WERI-Rb-1 (cell line): ENCODE results near the gene OPHN1.

Experiments
- DNase-seq: peaks from one replicate; pipeline ENCODE4 v3.0.0-alpha.2; 2020
- H3K27ac ChIP-seq: fragments of 250-450 bp; sonication (Bioruptor Pico); 2 replicates; pipeline ENCODE4 v1.5.1; 2020; ENCODE audit warnings: mild to moderate bottlenecking, moderate library complexity
- H3K27me3 ChIP-seq: fragments of 250-450 bp; sonication (Bioruptor Pico); 2 replicates; pipeline ENCODE4 v1.5.1; 2021; ENCODE audit warnings: mild to moderate bottlenecking, low read depth, moderate library complexity; ENCODE audit not compliant: insufficient read depth, severe bottlenecking
- H3K36me3 ChIP-seq: fragments of 250-450 bp; sonication (Bioruptor Pico); 2 replicates; pipeline ENCODE4 v1.5.1; 2020; ENCODE audit warnings: mild to moderate bottlenecking, moderate library complexity
- H3K4me3 ChIP-seq: 2 replicates; pipeline ENCODE4 v1.5.1; 2011; ENCODE audit warnings: low read depth, mild to moderate bottlenecking, control low read depth, low read length
- H3K9me3 ChIP-seq: fragments of 250-450 bp; sonication (Bioruptor Pico); 2 replicates; pipeline ENCODE4 v1.5.1; 2021; ENCODE audit warnings: mild to moderate bottlenecking, moderate library complexity; ENCODE audit not compliant: severe bottlenecking
- TF ChIP-seq, protein P1 (sequence below): IDR thresholded peaks from 2 replicates; pipeline ENCODE4 v1.5.1; 2011; ENCODE audit warnings: low read depth, mild to moderate bottlenecking, control low read depth, inconsistent platforms, low read length

The OPHN1 gene

DNA sequence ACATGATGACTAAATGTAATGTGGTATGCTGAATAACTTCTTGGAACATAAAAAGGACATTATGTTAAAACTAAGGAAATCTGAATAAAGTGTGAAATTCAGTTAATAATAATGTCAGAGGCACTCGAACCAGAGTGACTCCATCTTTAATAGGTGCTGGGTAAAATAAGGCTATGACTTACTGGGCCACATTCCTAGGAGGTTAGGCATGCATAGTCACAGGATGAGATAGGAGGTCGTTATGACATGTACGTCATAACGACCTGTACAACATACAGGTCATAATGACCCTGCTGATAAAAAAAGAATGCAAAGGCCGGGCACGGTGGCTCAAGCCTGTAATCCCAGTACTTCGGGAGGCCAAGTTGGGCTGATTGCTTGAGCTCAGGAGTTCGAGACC is 28.9 kb upstream of the OPHN1 start:
- Histone ChIP-seq H3K27me3 (peaks cover 8% of the 10 kb centered on the region), H3K9me3 (no peaks in the 10 kb centered on the region), H3K4me3 (no peak overlapping the region), H3K36me3 (no peaks in the 10 kb centered on the region), H3K27ac (no peak overlapping the region)
- DNase-seq = no peak
- TF ChIP-seq, protein P1, sequence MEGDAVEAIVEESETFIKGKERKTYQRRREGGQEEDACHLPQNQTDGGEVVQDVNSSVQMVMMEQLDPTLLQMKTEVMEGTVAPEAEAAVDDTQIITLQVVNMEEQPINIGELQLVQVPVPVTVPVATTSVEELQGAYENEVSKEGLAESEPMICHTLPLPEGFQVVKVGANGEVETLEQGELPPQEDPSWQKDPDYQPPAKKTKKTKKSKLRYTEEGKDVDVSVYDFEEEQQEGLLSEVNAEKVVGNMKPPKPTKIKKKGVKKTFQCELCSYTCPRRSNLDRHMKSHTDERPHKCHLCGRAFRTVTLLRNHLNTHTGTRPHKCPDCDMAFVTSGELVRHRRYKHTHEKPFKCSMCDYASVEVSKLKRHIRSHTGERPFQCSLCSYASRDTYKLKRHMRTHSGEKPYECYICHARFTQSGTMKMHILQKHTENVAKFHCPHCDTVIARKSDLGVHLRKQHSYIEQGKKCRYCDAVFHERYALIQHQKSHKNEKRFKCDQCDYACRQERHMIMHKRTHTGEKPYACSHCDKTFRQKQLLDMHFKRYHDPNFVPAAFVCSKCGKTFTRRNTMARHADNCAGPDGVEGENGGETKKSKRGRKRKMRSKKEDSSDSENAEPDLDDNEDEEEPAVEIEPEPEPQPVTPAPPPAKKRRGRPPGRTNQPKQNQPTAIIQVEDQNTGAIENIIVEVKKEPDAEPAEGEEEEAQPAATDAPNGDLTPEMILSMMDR = no peak

DNA sequence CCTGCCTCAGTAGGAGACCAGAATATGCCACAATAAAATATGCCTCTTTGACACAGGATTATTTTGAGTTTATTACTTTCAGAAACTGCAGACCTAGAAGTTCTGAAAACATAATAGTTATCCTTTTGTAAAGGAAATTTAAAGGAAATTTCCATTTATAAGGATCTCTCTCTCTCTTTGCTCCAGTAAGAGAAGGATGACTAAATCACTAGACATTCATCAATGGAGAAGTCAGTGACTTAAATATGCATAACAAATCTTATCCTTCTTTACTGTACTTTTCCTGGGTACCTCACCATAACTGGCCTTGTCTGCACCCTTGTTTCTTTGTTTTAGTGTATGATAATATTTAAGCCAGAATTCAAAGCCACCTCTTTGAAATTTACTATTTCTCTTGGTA is 28.3 kb upstream of the OPHN1 start:
- Histone ChIP-seq H3K4me3 (no peak overlapping the region), H3K27ac (no peak overlapping the region), H3K27me3 (peaks cover 8% of the 10 kb centered on the region)

DNA sequence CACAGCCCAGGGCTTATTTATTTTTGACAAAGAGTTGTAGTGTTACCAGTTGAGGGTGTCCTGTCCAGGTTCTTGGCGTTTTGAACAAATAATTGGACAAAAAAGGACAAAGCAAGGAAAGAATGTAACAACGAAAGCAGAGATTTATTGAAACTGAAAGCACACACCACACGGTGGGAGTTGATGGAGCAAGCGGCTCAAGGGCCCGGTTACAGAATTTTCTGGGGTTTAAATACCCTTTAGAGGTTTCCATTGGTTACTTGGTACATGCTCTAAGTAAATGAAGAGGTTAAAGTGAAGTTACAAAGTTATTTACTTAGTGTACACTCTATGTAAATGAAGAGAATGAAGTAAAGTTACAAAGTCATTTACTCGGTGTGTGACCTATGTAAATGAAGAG is 27.8 kb upstream of the OPHN1 start:
- H3K27me3 ChIP-seq = peaks cover 8% of the 10 kb centered on the region
- no peaks in the 10 kb centered on the region for H3K36me3 ChIP-seq
- no peak for DNase-seq
- H3K27ac ChIP-seq = no peak overlapping the region
- TF ChIP-seq, protein P1 = no peak
- H3K4me3 ChIP-seq = no peak overlapping the region
- no peaks in the 10 kb centered on the region for H3K9me3 ChIP-seq

More for the DNA sequence above, 28.3 kb upstream of the OPHN1 start:
- H3K36me3 ChIP-seq = no peaks in the 10 kb centered on the region
- DNase-seq = no peak
- TF ChIP-seq, protein P1 = no peak
- no peaks in the 10 kb centered on the region for H3K9me3 ChIP-seq

DNA sequence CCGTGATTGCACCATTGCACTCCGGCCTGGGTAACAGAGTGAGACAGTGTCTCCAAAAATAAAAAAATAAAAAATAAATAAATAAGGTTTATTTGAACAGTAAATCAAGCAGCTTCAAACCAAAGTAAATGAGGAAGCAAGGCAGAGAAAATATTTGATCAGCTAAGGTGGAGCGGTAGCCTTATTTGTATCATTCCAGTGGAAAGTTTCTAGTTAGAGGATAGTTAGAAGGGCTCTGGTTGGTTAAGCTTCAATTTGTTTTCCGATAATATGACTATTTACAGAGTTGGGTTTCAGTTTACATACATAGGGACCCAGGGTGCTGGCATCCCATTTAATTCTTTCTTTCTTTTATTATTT is 21.8 kb upstream of the OPHN1 start:
- no peak for DNase-seq
- TF ChIP-seq, protein P1 = no peak
- Histone ChIP-seq H3K27me3 (no peaks in the 10 kb centered on the region), H3K4me3 (no peak overlapping the region), H3K27ac (no peak overlapping the region), H3K36me3 (no peaks in the 10 kb centered on the region), H3K9me3 (no peaks in the 10 kb centered on the region)

DNA sequence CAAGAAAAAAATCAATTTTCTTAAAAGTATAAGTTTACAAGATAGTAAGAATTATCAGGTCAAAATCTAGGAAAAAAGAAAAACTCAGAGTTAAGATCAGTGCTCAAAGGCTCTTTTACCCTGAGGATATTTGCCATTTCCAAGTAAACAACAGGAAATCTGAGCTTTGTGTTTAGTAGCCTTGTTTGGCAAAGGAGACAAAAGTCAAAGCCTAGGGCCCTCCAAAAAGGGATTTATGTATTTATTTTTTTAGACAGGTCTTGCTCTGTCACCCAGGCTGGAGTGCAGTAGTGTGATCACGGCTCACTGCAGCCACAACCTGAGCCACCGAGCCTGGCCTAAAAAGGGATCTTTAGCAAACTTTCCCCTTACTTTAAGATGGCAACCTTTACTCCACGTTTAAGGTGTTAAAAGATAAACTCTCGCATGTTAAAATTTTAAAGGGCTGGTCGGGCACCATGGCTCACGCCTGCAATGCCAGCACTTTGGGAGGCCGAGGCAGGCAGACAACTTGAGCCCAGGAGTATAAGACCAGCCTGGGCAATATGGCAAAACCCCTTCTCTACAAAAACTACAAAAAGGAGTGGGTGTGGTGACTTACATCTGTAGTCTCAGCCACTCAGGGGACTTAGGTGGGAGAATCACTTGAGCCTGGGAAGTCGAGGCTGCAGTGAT is 21.3 kb upstream of the OPHN1 start:
- DNase-seq = no peak
- no peak overlapping the region for H3K27ac ChIP-seq
- no peak overlapping the region for H3K4me3 ChIP-seq
- H3K36me3 ChIP-seq = no peaks in the 10 kb centered on the region
- TF ChIP-seq, protein P1 = no peak
- H3K9me3 ChIP-seq = no peaks in the 10 kb centered on the region
- peaks cover 3% of the 10 kb centered on the region for H3K27me3 ChIP-seq

DNA sequence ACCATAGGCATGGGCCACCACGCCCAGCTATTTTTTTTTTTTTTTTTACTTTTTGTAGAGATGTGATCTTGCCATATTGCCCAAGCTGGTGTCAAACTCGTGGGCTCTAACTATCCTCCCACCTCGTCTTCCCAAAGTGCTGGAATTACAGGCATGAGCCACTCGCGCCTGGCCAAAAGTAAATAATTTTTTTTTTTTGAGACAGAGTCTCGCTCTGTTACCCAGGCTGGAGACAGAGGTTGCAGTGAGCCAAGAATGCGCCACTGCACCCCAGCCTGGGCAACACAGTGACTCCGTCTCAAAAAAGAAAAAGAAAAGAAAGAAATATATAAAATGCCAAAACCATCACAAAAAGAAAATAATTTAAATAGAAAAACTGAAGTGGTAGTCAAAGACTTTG is 18.4 kb upstream of the OPHN1 start:
- Histone ChIP-seq H3K27me3 (peaks cover 4% of the 10 kb centered on the region), H3K27ac (no peak overlapping the region), H3K36me3 (no peaks in the 10 kb centered on the region), H3K9me3 (no peaks in the 10 kb centered on the region), H3K4me3 (no peak overlapping the region)
- DNase-seq = no peak
- TF ChIP-seq, protein P1 = no peak
